ENCODE results near the gene ERG.

Gene ERG

GRCh38 chr21:38474124-38474523, 24.2 kb downstream of the ERG start:
- DNase-seq (ENCODE audit: low read depth): no peak

GRCh38 chr21:38472412-38473108, 25.7 kb downstream of the ERG start:
- DNase-seq (ENCODE audit: low read depth): no peak

- DNase-seq (ENCODE audit: low read depth): no peak
Observed at GRCh38 chr21:38471766-38472165, 26.5 kb downstream of the ERG start.

GRCh38 chr21:38470755-38471154, 27.5 kb downstream of the ERG start:
- no peak for DNase-seq (ENCODE audit: low read depth)

GRCh38 chr21:38469642-38470041, 28.6 kb downstream of the ERG start:
- DNase-seq (ENCODE audit: low read depth): no peak

GRCh38 chr21:38468989-38469388, 29.3 kb downstream of the ERG start:
- no peak for DNase-seq (ENCODE audit: low read depth)

- DNase-seq (ENCODE audit: low read depth): no peak
Observed at GRCh38 chr21:38467911-38468310, 30.4 kb downstream of the ERG start.

GRCh38 chr21:38467374-38467773, 30.9 kb downstream of the ERG start:
- DNase-seq (ENCODE audit: low read depth): no peak

- DNase-seq (ENCODE audit: low read depth): no peak
Observed at GRCh38 chr21:38460171-38460742, 38.0 kb downstream of the ERG start.

GRCh38 chr21:38459490-38459889, 38.8 kb downstream of the ERG start:
- DNase-seq (ENCODE audit: low read depth): no peak

GRCh38 chr21:38455403-38455802, 42.9 kb downstream of the ERG start:
- no peak for DNase-seq (ENCODE audit: low read depth)

- DNase-seq (ENCODE audit: low read depth): no peak
Observed at GRCh38 chr21:38454702-38455101, 43.6 kb downstream of the ERG start.

- no peak for DNase-seq (ENCODE audit: low read depth)
Observed at GRCh38 chr21:38454161-38454560, 44.1 kb downstream of the ERG start.

- DNase-seq (ENCODE audit: low read depth): no peak
Observed at GRCh38 chr21:38448671-38449385, 49.4 kb downstream of the ERG start.

GRCh38 chr21:38447611-38448010, 50.7 kb downstream of the ERG start:
- no peak for DNase-seq (ENCODE audit: low read depth)

GRCh38 chr21:38444691-38445090, 53.6 kb downstream of the ERG start:
- no peak for DNase-seq (ENCODE audit: low read depth)

GRCh38 chr21:38443110-38443509, 55.2 kb downstream of the ERG start:
- DNase-seq (ENCODE audit: low read depth): no peak

- DNase-seq (ENCODE audit: low read depth): no peak
Observed at GRCh38 chr21:38441153-38441552, 57.1 kb downstream of the ERG start.

- no peak for DNase-seq (ENCODE audit: low read depth)
Observed at GRCh38 chr21:38440746-38441145, 57.5 kb downstream of the ERG start.

GRCh38 chr21:38439957-38440356, 58.3 kb downstream of the ERG start:
- DNase-seq (ENCODE audit: low read depth): no peak

- no peak for DNase-seq (ENCODE audit: low read depth)
Observed at GRCh38 chr21:38439426-38439825, 58.9 kb downstream of the ERG start.

GRCh38 chr21:38438462-38438893, 59.8 kb downstream of the ERG start:
- no peak for DNase-seq (ENCODE audit: low read depth)

- no peak for DNase-seq (ENCODE audit: low read depth)
Observed at GRCh38 chr21:38436341-38436740, 61.9 kb downstream of the ERG start.

Data from T follicular helper cell (primary cell).